Testis (tissue), 2 donors: Measurements from ENCODE around the gene SLC7A7.

Experiments
- CTCF ChIP-seq, 3 experiments: fragments of 450-650 bp in 2 of 3; fragments of 200-600 bp in 1 of 3; sonication (generic) in 1 of 3; IDR thresholded peaks; one replicate each; pipeline ENCODE4 v1.5.1; 2016 to 2019; ENCODE audit warnings: antibody characterized with exemption in 3 of 3, mild to moderate bottlenecking in 2 of 3, moderate library complexity in 1 of 3
- POLR2A ChIP-seq: fragments of 450-650 bp; IDR thresholded peaks from one replicate; pipeline ENCODE4 v1.6.1; 2017; ENCODE audit warnings: antibody characterized with exemption, mild to moderate bottlenecking, moderate library complexity

DNA sequence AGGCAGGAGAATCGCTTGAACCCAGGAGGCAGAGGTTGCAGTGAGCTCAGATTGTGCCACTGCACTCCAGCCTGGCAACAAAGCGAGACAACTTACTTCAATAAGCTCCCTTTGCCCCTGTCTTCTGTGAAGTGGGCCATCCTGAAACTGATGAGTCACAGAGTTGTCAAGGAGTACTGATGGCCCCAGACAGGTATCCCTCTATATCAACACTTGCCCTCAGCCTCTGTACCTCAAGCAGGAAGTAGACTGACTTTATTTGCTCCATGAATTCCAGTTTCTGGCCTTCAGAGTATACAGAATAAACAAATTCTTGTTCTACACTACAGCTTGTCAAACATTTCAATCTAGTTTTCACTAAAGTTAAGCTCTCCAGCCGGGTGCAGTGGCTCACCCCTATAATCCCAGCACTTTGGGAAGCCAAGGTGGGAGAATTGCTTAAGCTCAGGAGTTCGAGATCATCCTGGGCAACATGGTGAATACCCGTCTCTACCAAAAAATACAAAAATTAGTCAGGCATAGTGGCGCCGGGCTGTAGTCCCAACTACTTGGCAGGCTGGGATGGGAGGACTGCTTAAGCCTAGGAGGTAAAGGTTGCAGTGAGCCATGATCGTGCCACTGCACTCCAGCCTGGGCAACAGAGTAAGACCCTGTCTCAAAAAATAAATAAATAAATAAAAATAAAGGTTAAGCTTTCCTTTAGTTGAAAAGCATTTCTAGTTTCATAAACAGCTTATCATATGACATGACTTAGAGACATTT is 39.9 kb upstream of the SLC7A7 start:
- TF ChIP-seq POLR2A: no peak
- TF ChIP-seq CTCF (IDR thresholded peaks at IDR 0.05): no peak
